ENCODE results near the gene LANCL3.

GRCh38 chrX:37686369-37686995, 115.0 kb downstream of the LANCL3 start:
- TF ChIP-seq CTCF (IDR thresholded peaks at IDR 0.05; ENCODE audit: insufficient read depth, low read length) (no peak), GABPA (IDR thresholded peaks at IDR 0.05; ENCODE audit: low read depth) (no peak), POLR2AphosphoS5 (IDR thresholded peaks at IDR 0.05; ENCODE audit: low read depth) (no peak), REST (IDR thresholded peaks at IDR 0.05; ENCODE audit: insufficient replicate concordance, low read depth) (no peak), SPI1 (IDR thresholded peaks at IDR 0.05; ENCODE audit: borderline replicate concordance, low read depth) (no peak)

Data from HL-60 (cell line).